Glutamatergic neuron (in vitro differentiated cells): Measurements from ENCODE around the gene AGAP1. TPM values are rescaled to one million over a fixed set of nuclear protein-coding genes. Genes with fewer than 3 reads are reported as not detected.
A peak's percentile ranks its signal among the peaks of the same experiment; 100 is the strongest.

Experiments
- DNase-seq: peaks from one replicate; pipeline ENCODE4 v3.0.0; 2022
- H3K27ac Mint-ChIP-seq: one replicate; pipeline ENCODE4 v1.8.0; 2020; ENCODE audit warnings: mild to moderate bottlenecking, mixed read lengths, inconsistent platforms; ENCODE audit not compliant: unreplicated experiment
- H3K27me3 Mint-ChIP-seq: one replicate; pipeline ENCODE4 v1.8.0; 2020; ENCODE audit warnings: mild to moderate bottlenecking, moderate library complexity, mixed read lengths, inconsistent platforms; ENCODE audit not compliant: unreplicated experiment
- H3K36me3 Mint-ChIP-seq: one replicate; pipeline ENCODE4 v1.8.0; 2020; ENCODE audit warnings: mild to moderate bottlenecking, mixed read lengths, inconsistent platforms; ENCODE audit not compliant: unreplicated experiment
- H3K4me1 Mint-ChIP-seq: one replicate; pipeline ENCODE4 v1.8.0; 2020; ENCODE audit warnings: mild to moderate bottlenecking, low read depth, mixed read lengths, inconsistent platforms; ENCODE audit not compliant: unreplicated experiment
- H3K4me3 Mint-ChIP-seq: one replicate; pipeline ENCODE4 v1.8.0; 2020; ENCODE audit warnings: mild to moderate bottlenecking, mixed read lengths, inconsistent platforms; ENCODE audit not compliant: unreplicated experiment
- H3K9me3 Mint-ChIP-seq: one replicate; pipeline ENCODE4 v1.8.0; 2020; ENCODE audit warnings: mild to moderate bottlenecking, moderate library complexity, mixed read lengths, inconsistent platforms; ENCODE audit not compliant: unreplicated experiment
- CTCF ChIP-seq: fragments of 200-600 bp; sonication (generic); IDR thresholded peaks from one replicate; pipeline ENCODE4 v1.5.0; 2021; ENCODE audit not compliant: partially characterized antibody, unreplicated experiment
- total RNA-seq: library from RNA; stranded (reverse); fragmentation: NEBNext Ultra II Directional; extraction: Animal tissue kit (Norgen Biotek cat#: 25700); gene quantifications from one replicate; pipeline ENCODE4 v1.2.1, GENCODE V29; 2021; ENCODE audit not compliant: unreplicated experiment

Gene AGAP1
- total RNA-seq, 1 donor from 2014 or later = 153 TPM

GRCh38 chr2:235640926-235641723 is 147.3 kb downstream of the AGAP1 start:
- H3K4me1 Mint-ChIP-seq = peaks cover 64% of the 10 kb centered on the region
- no peak for DNase-seq
- H3K36me3 Mint-ChIP-seq = no peaks in the 10 kb centered on the region
- TF ChIP-seq CTCF = no peak
- peaks cover 16% of the 10 kb centered on the region for H3K9me3 Mint-ChIP-seq
- H3K27ac Mint-ChIP-seq = peak overlapping the region; percentile 43
- H3K4me3 Mint-ChIP-seq = peak overlapping the region; percentile 37
- H3K27me3 Mint-ChIP-seq = peaks cover 15% of the 10 kb centered on the region

DNA sequence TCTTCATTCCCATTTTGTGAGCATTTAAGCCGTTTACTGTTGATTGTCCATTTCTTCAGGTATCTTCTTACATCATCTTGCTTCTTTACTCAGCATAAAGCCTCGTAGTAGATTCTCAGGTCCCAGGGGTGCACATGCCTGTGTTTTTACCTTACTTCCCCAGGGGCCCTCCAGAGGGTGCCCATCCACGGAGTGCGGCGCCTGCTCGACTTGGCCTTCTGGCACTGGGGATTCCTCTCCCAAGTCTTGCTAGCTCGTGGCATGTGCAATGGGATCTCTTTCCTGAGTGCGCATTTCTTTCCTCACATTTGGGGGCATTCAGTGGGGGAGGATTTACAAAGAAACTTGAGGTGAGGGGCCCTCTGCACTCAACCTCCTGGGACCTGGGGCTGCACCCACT is 148.1 kb downstream of the AGAP1 start:
- Mint-ChIP-seq H3K4me3 (peak overlapping the region; percentile 40), H3K36me3 (no peaks in the 10 kb centered on the region), H3K4me1 (peaks cover 63% of the 10 kb centered on the region), H3K9me3 (peaks cover 16% of the 10 kb centered on the region), H3K27ac (peak overlapping the region; percentile 87), H3K27me3 (peaks cover 13% of the 10 kb centered on the region)
- TF ChIP-seq CTCF = peak; percentile 0
- no peak for DNase-seq

DNA sequence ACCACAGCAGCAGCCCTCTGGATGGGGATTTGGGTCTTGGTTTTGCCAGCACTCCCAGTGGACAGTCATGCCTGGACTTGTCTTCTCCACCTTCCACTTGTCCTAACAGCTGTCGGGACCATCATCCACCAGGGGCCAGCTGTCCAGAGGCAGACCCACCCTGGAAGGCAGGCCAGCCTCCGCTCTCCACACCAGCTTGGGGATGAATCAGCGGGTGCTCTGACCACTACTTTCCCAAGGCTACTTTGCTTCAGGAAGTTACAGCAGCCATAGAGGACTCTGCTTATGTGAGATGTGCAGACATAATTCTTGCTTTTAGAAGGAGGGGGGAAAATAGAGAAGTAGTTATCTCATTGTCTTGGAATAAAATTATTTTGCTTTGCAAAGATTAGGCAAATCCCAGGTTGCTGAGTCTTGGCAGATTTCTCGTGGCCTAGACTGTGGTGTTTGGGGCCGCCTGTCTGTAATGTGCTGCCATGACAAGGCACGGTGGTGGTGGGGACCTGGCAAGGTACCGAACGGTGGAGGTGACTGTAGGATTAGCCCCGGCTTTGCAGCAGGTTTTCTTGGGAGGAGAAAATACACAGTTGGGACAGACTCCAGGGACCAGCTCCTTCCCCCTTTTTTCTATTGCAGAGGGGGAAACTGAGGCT is 148.7 kb downstream of the AGAP1 start:
- Mint-ChIP-seq H3K4me3 (peak overlapping the region; percentile 40), H3K9me3 (peaks cover 16% of the 10 kb centered on the region), H3K36me3 (no peaks in the 10 kb centered on the region), H3K27ac (peak overlapping the region; percentile 87), H3K4me1 (peaks cover 60% of the 10 kb centered on the region), H3K27me3 (peaks cover 12% of the 10 kb centered on the region)
- peak; percentile 6 for TF ChIP-seq CTCF
- no peak for DNase-seq

DNA sequence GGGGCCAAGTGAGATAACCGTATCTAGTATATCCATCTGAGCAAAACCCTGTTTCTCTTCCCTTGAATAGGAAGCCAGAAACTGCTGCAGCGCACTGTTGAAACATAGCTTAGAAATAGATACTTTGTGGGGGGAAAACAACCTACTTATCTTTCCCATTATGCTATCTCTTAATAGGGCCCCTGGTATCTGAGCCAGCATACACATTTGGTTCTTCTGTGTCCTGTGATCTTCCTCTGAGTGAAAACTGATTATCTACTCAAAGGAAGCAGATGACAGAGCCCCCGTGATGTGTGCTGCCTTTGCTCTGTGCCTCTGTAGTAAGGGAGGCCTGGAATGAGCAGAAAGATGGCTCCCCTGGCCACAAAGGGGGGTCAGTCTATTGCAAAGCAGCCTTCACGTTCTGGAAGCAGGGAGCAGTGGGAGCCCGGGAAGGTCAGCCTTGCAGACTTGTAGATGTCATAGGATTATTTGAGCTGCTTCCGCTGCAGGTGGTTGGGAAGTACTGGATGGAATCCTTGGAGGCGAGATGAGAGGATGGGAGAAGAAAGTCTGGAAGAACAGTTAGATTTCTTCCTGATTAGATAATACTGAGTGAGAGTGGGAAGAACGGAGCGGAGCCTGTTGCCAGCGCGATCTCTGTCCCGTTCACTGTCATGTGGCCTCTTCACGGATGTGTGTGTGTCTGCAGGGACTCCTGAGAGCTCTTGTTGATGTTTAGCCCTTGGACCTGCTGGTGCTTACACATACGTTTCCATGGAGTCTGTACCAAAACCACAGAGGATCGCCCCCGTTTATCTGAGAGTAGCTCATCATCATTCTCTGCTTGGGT is 150.1 kb downstream of the AGAP1 start:
- TF ChIP-seq CTCF = no peak
- Mint-ChIP-seq H3K27me3 (peaks cover 10% of the 10 kb centered on the region), H3K27ac (peak overlapping the region; percentile 39), H3K9me3 (peaks cover 16% of the 10 kb centered on the region), H3K4me3 (no peak overlapping the region), H3K36me3 (no peaks in the 10 kb centered on the region), H3K4me1 (peaks cover 49% of the 10 kb centered on the region)
- DNase-seq = no peak
